ENCODE measurements around the gene AGAP2. TPM values are rescaled to one million over a fixed set of nuclear protein-coding genes. Genes with fewer than 3 reads are reported as not detected.

Gene AGAP2
- total and polyA plus RNA-seq, 4 donors: 0.18 to 3.6 (median 1.8) TPM

DNA sequence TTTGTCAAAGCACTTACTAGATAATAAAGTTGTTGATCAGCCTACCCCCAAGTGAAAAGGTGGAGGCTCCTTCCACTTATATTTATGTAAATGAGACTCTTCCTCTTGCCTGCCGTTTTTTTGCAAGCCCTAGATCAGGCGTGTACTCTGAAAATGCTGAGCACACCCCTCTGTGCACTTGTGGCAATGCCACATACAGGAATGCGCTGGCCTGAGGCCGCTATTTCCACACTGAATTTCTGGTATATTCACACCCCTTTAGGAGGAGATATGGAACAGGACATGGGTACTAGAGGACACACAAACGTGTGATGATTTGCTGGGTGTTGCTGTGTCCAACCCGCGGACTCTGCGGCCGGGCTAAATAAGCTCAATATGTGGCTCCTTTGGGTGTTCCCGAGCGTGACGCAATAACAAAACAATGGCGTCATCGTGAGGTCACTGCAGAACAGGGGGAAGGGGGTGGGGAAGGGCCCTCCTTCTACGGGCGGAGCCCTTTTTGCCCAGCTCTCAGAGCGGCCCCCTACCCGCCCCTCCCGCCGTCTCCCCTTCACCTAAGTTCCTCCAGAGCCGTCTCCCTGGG lies 5.7 kb upstream of the AGAP2 start:
- no peaks in the 10 kb centered on the region for H3K27me3 ChIP-seq (ENCODE audit: control insufficient read depth in 1 of 2, insufficient read depth in 2 of 2, low read length in 1 of 2)
- intact Hi-C loops (cut with DNase I): no loop called here
- ATAC-seq (ENCODE audit: low FRiP score) (peak; percentile 84), DNase-seq (peak; percentile 84 to 94)
- H3K4me1 ChIP-seq (ENCODE audit: control insufficient read depth in 1 of 2, insufficient read depth in 2 of 2, low read length in 2 of 2): no peaks in the 10 kb centered on the region
- H3K36me3 ChIP-seq (ENCODE audit: control insufficient read depth in 1 of 2, insufficient read depth in 2 of 2, low read length in 1 of 2): peaks cover 0 to 4% of the 10 kb centered on the region in 2 donors
- H3K27ac ChIP-seq (ENCODE audit: low read depth in 1 of 2, low read length in 2 of 2): peak overlapping the region; percentile 49 to 50
- WGBS, 2 donors: 7 to 9% methylated on average over 21 of the region's 21 CpGs
- H3K9me3 ChIP-seq (ENCODE audit: control insufficient read depth, low read length): no peaks in the 10 kb centered on the region
- peak overlapping the region; percentile 36 to 45 for H3K4me3 ChIP-seq (ENCODE audit: low read length in 2 of 2)

DNA sequence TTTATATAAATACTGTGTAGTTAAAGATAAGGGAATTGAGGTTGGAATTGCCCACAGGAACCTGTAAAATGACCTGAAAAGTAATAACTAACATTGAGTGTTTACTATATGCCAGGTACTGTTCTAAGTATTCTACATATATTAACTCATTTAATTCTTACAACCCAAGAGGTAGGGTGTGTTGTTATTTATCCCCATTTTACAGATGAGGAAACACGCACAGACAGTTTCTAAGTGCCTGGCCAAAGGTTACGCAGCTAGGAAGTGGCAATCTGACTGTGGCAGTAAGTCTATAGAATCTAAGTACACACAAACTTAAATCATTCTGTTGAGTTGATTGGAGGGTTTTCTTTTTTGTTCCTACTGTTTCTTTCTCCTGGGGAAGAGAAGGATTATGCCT lies 5.2 kb upstream of the AGAP2 start:
- 85 to 92% methylated on average over 2 of the region's 2 CpGs for WGBS, 2 donors
- no peak for DNase-seq
- intact Hi-C loops (cut with DNase I): no loop called here
- no peaks in the 10 kb centered on the region for H3K4me1 ChIP-seq (ENCODE audit: control insufficient read depth in 1 of 2, insufficient read depth in 2 of 2, low read length in 2 of 2)
- ATAC-seq (ENCODE audit: low FRiP score): no peak
- H3K36me3 ChIP-seq (ENCODE audit: control insufficient read depth in 1 of 2, insufficient read depth in 2 of 2, low read length in 1 of 2): peaks cover 0 to 2% of the 10 kb centered on the region in 2 donors
- H3K27me3 ChIP-seq (ENCODE audit: control insufficient read depth in 1 of 2, insufficient read depth in 2 of 2, low read length in 1 of 2): no peaks in the 10 kb centered on the region
- no peaks in the 10 kb centered on the region for H3K9me3 ChIP-seq (ENCODE audit: control insufficient read depth, low read length)
- H3K4me3 ChIP-seq (ENCODE audit: low read length in 2 of 2): no peak overlapping the region
- H3K27ac ChIP-seq (ENCODE audit: low read depth in 1 of 2, low read length in 2 of 2): no peak overlapping the region

DNA sequence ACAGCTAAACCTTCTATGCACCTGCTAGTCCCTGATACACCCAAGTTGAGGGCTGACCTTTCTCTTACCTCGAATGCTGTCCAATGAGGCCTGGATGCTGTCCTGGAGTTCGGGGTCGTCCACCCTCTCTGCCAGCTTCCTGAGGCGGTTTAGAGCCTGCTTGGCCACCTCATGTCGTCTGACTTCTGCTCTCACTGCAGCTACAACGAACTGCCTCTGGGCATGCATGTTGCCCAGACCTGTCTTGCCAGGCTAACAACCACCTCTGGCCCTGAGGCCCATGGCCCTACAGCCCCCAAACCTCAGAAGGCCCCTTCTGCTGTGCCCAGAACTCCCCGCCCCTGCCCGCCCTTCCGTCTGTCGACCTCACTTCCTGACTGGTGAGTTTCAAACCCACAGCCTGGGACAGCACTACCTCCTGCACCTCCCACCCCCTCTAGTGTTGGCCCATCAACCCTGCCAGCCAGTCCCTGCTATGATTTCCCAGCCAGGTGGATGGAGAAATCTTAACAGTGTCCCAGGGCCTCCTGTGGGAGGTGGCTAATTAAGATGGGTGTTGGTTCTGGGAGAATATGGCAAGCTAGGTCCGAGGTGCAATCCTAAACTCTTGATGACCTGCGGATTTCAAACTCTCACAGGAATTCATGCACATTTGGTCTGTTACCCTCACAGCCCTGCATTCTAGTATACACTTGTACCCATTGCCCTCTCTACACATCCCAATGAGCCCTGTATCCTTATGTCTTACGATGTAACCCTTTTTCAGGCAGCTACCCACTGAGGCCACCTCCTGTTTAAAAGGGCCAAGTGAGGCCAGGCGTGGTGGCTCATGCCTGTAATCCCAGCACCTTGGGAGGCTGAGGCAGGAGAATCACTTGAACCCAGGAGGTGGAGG lies 3.5 kb upstream of the AGAP2 start:
- no peak overlapping the region for H3K4me3 ChIP-seq (ENCODE audit: low read length in 2 of 2)
- H3K4me1 ChIP-seq (ENCODE audit: control insufficient read depth in 1 of 2, insufficient read depth in 2 of 2, low read length in 2 of 2): no peaks in the 10 kb centered on the region
- WGBS, 2 donors: 54 to 58% methylated on average over 14 of the region's 14 CpGs
- DNase-seq (no peak), ATAC-seq (ENCODE audit: low FRiP score) (no peak)
- no peak overlapping the region for H3K27ac ChIP-seq (ENCODE audit: low read depth in 1 of 2, low read length in 2 of 2)
- no peaks in the 10 kb centered on the region for H3K36me3 ChIP-seq (ENCODE audit: control insufficient read depth in 1 of 2, insufficient read depth in 2 of 2, low read length in 1 of 2)
- no peaks in the 10 kb centered on the region for H3K27me3 ChIP-seq (ENCODE audit: control insufficient read depth in 1 of 2, insufficient read depth in 2 of 2, low read length in 1 of 2)
- intact Hi-C loops (cut with DNase I): no loop called here
- H3K9me3 ChIP-seq (ENCODE audit: control insufficient read depth, low read length): no peaks in the 10 kb centered on the region

DNA sequence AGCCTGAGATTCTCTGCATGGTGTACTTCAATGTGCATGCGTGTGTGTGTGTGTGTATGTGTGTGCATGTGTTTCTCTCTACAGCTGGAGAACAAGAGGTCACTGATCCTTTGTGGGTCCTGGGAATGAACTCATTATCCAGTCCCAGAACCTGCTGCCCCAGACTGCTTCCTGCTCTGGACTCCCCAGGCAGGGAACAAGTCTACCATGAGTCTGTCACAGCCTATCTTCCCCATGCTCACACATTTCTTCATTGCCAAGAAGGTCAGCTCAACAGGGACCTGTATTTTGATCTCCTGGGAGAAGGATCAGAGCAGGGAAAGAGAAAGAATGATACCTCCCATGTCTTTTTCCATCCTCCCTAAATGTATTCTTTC lies 2.9 kb upstream of the AGAP2 start:
- ATAC-seq (ENCODE audit: low FRiP score) (no peak), DNase-seq (no peak)
- H3K27ac ChIP-seq (ENCODE audit: low read depth in 1 of 2, low read length in 2 of 2): no peak overlapping the region
- no peaks in the 10 kb centered on the region for H3K9me3 ChIP-seq (ENCODE audit: control insufficient read depth, low read length)
- WGBS, 2 donors: 74 to 80% methylated on average over 1 of the region's 1 CpG
- H3K4me1 ChIP-seq (ENCODE audit: control insufficient read depth in 1 of 2, insufficient read depth in 2 of 2, low read length in 2 of 2): no peaks in the 10 kb centered on the region
- H3K4me3 ChIP-seq (ENCODE audit: low read length in 2 of 2): no peak overlapping the region
- intact Hi-C loops (cut with DNase I): no loop called here
- no peaks in the 10 kb centered on the region for H3K27me3 ChIP-seq (ENCODE audit: control insufficient read depth in 1 of 2, insufficient read depth in 2 of 2, low read length in 1 of 2)
- H3K36me3 ChIP-seq (ENCODE audit: control insufficient read depth in 1 of 2, insufficient read depth in 2 of 2, low read length in 1 of 2): no peaks in the 10 kb centered on the region

DNA sequence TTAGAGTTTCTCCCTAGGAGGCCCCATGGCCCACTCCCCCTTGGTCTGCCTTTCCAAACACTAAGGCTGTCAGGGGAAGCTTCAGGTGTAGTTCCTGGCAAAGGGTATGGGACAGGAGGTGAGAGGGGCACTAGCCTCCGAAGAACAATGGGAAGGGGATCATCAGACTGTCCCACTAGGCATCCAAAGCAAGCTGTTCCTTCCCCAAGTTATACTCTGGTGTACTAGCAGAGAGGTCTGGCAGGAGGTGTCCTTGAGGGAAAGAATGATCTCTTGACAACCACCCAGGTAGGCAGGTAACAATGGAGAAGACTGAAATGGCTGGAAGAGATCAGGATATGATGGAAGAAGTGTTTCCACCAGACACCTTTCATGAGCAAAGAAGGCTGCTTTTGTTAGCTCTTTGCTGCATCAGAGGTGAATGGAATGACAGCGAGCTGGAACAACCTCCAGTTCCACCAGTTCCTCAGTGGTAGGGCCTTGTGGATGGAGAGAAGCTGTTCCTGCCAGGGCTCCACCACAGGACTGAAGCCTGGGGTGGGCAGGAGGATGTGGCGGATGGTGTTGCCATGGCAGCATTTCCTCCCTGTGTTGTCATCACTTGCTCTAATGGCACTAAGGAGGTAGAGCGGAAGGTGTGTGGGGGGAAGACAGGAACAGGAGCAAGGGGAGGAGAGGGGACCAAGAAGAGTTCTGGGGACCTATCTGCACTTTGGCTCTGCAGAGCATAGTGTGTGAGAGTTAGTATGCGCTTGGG lies 2.3 kb upstream of the AGAP2 start:
- ATAC-seq (ENCODE audit: low FRiP score) (no peak), DNase-seq (no peak)
- Histone ChIP-seq H3K27ac (ENCODE audit: low read depth in 1 of 2, low read length in 2 of 2) (no peak overlapping the region), H3K36me3 (ENCODE audit: control insufficient read depth in 1 of 2, insufficient read depth in 2 of 2, low read length in 1 of 2) (no peaks in the 10 kb centered on the region), H3K4me3 (ENCODE audit: low read length in 2 of 2) (no peak overlapping the region), H3K27me3 (ENCODE audit: control insufficient read depth in 1 of 2, insufficient read depth in 2 of 2, low read length in 1 of 2) (no peaks in the 10 kb centered on the region), H3K9me3 (ENCODE audit: control insufficient read depth, low read length) (no peaks in the 10 kb centered on the region), H3K4me1 (ENCODE audit: control insufficient read depth in 1 of 2, insufficient read depth in 2 of 2, low read length in 2 of 2) (no peaks in the 10 kb centered on the region)
- intact Hi-C loops (cut with DNase I): no loop called here
- 68 to 71% methylated on average over 5 of the region's 5 CpGs for WGBS, 2 donors

DNA sequence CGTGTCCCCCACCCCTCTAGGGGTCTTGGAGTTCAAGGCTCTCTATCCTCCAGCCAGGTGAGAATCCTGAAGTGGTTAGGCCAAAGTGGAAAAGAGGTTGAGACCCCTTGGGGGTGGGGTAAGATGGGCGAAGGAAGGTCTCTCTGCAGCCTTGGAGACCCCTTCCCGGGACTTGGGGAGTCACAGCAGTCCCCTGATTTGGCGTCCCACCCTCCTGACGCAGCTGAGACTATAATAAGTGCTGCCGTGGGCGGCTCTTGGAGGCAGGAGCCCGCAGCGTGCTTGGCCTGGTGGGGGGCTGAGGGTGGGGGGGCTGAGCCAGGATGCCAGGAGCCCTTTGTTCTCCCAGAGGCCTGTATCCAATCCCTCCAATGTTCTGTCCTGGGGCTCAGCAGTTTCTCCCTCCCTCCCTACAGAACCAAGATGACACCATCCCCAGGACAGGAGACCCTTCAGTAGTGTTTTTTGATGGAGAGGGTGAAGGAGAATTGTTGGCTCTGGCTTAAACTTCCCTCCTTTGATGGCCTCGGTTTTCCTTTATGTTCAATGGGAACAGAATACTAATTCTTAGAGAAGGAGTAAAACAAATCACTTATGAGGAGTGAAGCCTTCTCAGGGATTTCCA lies 1.5 kb upstream of the AGAP2 start:
- intact Hi-C loops (cut with DNase I): no loop called here
- H3K9me3 ChIP-seq (ENCODE audit: control insufficient read depth, low read length): no peaks in the 10 kb centered on the region
- DNase-seq (no peak), ATAC-seq (ENCODE audit: low FRiP score) (no peak)
- no peak overlapping the region for H3K27ac ChIP-seq (ENCODE audit: low read depth in 1 of 2, low read length in 2 of 2)
- whole genome bisulfite sequencing, 2 donors: 18 to 26% methylated on average over 5 to 10 of the region's 10 CpGs
- no peak overlapping the region for H3K4me3 ChIP-seq (ENCODE audit: low read length in 2 of 2)
- no peaks in the 10 kb centered on the region for H3K36me3 ChIP-seq (ENCODE audit: control insufficient read depth in 1 of 2, insufficient read depth in 2 of 2, low read length in 1 of 2)
- no peaks in the 10 kb centered on the region for H3K4me1 ChIP-seq (ENCODE audit: control insufficient read depth in 1 of 2, insufficient read depth in 2 of 2, low read length in 2 of 2)
- no peaks in the 10 kb centered on the region for H3K27me3 ChIP-seq (ENCODE audit: control insufficient read depth in 1 of 2, insufficient read depth in 2 of 2, low read length in 1 of 2)

DNA sequence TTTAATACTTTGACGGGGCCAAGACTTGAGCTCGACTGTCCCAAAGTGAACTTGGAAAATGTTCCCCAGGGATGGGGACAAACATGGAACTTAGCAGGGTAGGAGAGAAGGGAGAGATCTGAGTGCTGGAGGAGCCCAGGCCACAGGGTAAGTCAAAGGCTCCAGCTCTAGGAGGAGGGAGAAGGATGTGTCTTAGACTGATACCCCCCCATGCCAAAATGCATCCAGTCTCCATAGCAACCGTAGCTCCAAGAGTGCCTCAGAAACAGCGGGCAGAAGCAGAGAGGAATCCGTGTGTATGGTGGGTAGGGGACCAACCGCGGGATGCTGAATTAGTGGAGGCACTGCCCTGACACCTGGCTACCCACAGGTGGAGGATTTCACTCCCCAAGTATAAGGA lies 845 bp upstream of the AGAP2 start:
- DNase-seq (no peak), ATAC-seq (ENCODE audit: low FRiP score) (no peak)
- Histone ChIP-seq H3K4me1 (ENCODE audit: control insufficient read depth in 1 of 2, insufficient read depth in 2 of 2, low read length in 2 of 2) (no peaks in the 10 kb centered on the region), H3K27me3 (ENCODE audit: control insufficient read depth in 1 of 2, insufficient read depth in 2 of 2, low read length in 1 of 2) (no peaks in the 10 kb centered on the region), H3K9me3 (ENCODE audit: control insufficient read depth, low read length) (no peaks in the 10 kb centered on the region), H3K4me3 (ENCODE audit: low read length in 2 of 2) (no peak overlapping the region), H3K27ac (ENCODE audit: low read depth in 1 of 2, low read length in 2 of 2) (no peak overlapping the region), H3K36me3 (ENCODE audit: control insufficient read depth in 1 of 2, insufficient read depth in 2 of 2, low read length in 1 of 2) (no peaks in the 10 kb centered on the region)
- 9 to 16% methylated on average over 7 of the region's 7 CpGs for WGBS, 2 donors
- intact Hi-C loops (cut with DNase I): no loop called here

DNA sequence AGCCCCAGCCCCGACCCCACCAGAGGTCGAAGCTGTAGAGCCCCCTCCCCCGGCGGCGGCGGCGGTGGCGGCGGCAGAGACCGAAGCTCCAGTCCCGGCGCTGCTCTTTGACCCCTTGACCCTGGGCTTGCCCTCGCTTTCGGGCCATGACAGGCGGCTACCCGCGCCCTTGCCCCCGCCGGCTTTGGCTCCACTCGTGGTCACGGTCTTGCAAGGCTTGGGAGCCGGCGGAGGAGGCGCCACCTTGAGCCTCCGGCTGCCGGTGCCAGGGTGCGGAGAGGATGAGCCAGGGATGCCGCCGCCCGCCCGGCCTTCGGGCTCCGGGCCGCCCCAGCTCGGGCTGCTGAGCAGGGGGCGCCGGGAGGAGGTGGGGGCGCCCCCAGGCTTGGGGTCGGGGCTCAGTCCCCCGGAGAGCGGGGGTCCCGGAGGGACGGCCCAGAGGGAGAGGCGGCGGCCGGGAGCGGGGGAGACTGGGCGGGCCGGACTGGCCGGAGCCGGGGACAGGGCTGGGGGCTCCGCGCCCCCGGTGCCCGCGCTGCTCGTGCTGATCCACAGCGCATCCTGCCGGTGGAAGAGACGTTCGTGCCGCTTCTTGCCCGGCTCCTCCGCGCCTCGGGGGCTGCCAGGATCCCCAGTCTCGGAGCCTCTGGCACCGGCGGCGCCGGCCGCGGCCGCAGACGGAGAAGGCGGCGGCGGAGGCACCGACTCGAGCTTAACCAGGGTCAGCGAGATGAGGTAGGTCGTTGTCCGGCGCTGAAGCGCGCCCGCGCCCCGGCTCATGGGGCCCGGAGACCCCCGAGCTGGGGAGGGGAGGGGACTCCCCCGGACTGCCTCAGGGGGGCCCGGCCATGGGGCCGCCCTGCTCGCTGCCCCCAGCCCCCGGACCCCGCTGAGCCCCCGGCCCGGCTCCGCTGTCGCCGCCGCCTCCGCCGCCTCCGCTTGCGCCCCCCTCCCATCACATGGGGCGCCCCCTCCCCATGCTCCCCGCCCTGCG lies 778 bp downstream of the AGAP2 start:
- no peaks in the 10 kb centered on the region for H3K9me3 ChIP-seq (ENCODE audit: control insufficient read depth, low read length)
- H3K27me3 ChIP-seq (ENCODE audit: control insufficient read depth in 1 of 2, insufficient read depth in 2 of 2, low read length in 1 of 2): no peaks in the 10 kb centered on the region
- peak overlapping the region; percentile 21 to 41 for H3K4me3 ChIP-seq (ENCODE audit: low read length in 2 of 2)
- intact Hi-C loops (cut with DNase I): no loop called here
- 3 to 6% methylated on average over 56 to 110 of the region's 110 CpGs for WGBS, 2 donors
- DNase-seq: no peak
- no peaks in the 10 kb centered on the region for H3K36me3 ChIP-seq (ENCODE audit: control insufficient read depth in 1 of 2, insufficient read depth in 2 of 2, low read length in 1 of 2)
- ATAC-seq (ENCODE audit: low FRiP score): no peak
- H3K27ac ChIP-seq (ENCODE audit: low read depth in 1 of 2, low read length in 2 of 2): no peak overlapping the region
- H3K4me1 ChIP-seq (ENCODE audit: control insufficient read depth in 1 of 2, insufficient read depth in 2 of 2, low read length in 2 of 2): no peaks in the 10 kb centered on the region
